ENCODE measurements around the gene KRTAP19-1.
"Not testable (repeated sequence)": the region's sequence is repeated elsewhere in the genome, so short reads cannot be mapped to it uniquely, and the experiment has no call there.

The KRTAP19-1 gene

GRCh38 chr21:30480145-30480544 is at the start of gene KRTAP19-1:
TSS of gene KRTAP19-1 (minus strand) at chr21:30480367. CDS start at chr21:30480317, 50 bp downstream.
- DNase-seq (ENCODE audit: low spot score): no peak

DNA sequence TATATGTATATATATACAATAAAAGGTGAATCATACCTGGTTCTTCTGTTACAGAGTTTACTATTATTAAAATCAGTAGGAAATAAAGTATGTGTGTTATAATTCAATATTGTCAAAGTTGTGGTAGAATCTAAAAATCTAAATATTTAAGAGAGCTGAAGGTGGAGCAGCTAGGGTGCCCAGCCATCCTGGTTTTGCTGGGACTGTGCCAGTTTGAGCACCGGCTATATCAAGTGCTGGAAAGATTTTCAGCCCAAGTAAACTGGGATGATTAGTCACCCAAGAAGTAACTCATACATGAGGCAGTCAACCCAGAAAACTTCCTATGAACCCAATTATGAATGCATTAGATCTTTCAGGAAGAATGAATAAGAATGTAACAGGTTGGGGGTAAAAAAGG is 38.7 kb upstream of the KRTAP19-1 start:
- DNase-seq (ENCODE audit: low spot score): no peak

DNA sequence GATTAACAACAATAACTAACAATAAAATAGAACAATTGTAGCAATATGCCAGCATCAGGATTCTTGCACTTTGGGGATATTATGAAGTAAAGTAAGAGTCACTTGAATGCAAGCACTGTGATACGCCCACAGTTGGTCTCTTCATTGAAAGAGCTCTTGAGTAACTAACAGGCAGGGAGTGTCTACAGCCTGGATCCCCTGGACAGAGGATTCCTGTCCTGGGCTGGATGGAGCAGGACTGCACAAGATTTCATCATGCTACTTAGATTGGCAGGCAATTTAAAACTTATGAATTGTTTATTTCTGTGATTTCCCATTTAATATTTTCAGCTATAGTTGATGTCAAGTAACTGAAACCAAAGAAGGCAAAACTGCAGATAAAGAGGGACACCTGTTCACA is 35.5 kb upstream of the KRTAP19-1 start:
- no peak for DNase-seq (ENCODE audit: low spot score)

DNA sequence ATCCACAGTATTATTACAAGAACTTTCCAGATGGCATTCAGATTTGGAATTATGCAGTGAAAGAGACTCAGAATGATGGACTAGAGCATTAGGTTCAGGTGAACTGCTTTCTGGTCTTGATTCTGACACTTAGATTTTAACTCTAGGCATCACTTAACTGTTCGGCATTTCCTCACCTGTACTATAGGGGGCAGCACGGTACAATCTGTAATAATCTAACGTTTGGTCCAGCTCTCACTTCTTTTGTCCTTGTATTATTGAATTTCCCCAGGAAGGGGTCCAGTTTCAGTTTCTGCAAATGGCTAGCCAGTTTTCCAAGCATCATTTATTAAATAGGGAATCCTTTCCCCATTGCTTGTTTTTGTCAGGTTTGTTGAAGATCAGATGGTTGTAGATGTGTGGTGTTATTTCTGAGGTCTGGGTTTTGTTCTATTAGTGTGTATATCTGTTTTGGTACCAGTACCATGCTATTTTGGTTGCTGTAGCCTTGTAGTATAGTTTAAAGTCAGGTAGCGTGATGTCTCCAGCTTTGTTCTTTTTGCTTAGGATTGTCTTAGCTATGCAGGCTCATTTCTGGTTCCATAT is 25.5 kb upstream of the KRTAP19-1 start:
- DNase-seq (ENCODE audit: low spot score): not testable (repeated sequence)

- no peak for DNase-seq (ENCODE audit: low spot score)
Measured at GRCh38 chr21:30502041-30502440, 21.9 kb upstream of the KRTAP19-1 start, which contains the start of gene KRTAP19-5. TSS of gene KRTAP19-5 (minus strand) at chr21:30502141. CDS start at chr21:30502090, 51 bp downstream.

DNA sequence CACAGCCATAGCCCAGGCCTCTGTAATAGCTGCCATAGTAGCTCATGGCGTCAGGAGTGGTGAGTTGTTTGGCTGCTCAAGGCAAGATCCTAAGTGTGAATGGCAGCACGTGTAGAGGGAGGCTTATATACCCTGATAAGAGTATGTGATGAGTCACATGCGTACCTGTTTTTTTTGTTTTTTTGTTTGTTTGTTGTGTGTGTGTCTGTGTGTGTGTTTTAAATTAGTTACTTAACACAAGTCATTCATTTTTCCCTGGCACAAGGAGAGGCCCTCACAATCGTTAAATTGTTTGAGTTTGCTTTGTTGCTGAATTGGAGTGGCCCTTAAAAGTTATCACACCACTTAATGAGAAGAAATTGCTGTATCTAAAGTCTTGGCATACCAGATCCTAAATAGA is 16.9 kb upstream of the KRTAP19-1 start, which contains the start of gene KRTAP19-4:
KRTAP19-4 (minus strand) TSS at position 101 of the 400 bp plus-strand sequence; CDS start at position 46, 55 bp downstream.
- no peak for DNase-seq (ENCODE audit: low spot score)

- no peak for DNase-seq (ENCODE audit: low spot score)
Measured at GRCh38 chr21:30491963-30492428, 11.8 kb upstream of the KRTAP19-1 start, which contains the start of gene KRTAP19-3. TSS of gene KRTAP19-3 (minus strand) at chr21:30492013. CDS start at chr21:30491957, 56 bp downstream.

DNA sequence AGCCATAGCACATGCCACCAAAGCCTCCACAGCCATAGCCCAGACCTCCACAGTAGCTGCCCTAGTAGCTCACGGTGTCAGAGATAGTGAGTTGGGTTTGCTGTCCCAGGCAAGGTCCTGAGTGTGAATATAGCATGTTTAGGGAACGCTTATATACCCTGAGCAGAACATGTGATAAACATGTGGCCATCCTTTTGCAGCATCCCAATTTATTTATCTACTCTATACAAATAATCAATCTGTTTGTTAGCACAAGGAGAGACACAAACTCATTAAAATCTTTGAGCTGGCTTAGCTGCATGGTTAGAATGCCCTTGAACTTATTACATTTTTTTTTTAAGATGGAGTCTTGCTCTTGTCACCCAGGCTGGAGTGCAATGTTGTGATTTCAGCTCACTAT is 7.2 kb upstream of the KRTAP19-1 start, which contains the start of gene KRTAP19-2:
KRTAP19-2 (minus strand) TSS at position 101 of the 400 bp plus-strand sequence; CDS start at position 13, 88 bp downstream.
- DNase-seq (ENCODE audit: low spot score): no peak

GRCh38 chr21:30486180-30486579 is 6.0 kb upstream of the KRTAP19-1 start:
- DNase-seq (ENCODE audit: low spot score): no peak

GRCh38 chr21:30482130-30482529 is 2.0 kb upstream of the KRTAP19-1 start:
- DNase-seq (ENCODE audit: low spot score): no peak

- no peak for DNase-seq (ENCODE audit: low spot score)
Measured at GRCh38 chr21:30479259-30479658, 908 bp downstream of the KRTAP19-1 start.

DNA sequence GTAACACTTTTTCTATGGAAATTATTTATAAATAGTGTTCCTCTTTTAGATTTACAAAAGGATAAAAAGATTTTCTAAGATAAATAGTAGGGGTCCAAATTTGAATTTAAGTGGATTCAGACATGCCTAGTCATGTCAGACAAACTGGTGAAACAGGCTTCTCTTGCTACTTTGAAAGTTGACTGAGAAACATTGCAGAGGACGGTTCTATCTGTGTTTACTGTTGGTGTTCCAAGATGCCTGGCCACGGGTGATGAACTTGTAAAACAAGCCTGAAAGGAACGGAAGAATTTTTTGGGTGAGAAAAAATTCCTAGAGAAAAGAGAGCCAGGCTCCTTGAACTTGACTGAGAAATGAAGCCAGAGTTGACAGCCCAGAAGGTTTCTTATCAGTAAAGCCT is 2.2 kb downstream of the KRTAP19-1 start:
- no peak for DNase-seq (ENCODE audit: low spot score)

GRCh38 chr21:30468900-30469714 is 11.1 kb downstream of the KRTAP19-1 start:
- no peak for DNase-seq (ENCODE audit: low spot score)

DNA sequence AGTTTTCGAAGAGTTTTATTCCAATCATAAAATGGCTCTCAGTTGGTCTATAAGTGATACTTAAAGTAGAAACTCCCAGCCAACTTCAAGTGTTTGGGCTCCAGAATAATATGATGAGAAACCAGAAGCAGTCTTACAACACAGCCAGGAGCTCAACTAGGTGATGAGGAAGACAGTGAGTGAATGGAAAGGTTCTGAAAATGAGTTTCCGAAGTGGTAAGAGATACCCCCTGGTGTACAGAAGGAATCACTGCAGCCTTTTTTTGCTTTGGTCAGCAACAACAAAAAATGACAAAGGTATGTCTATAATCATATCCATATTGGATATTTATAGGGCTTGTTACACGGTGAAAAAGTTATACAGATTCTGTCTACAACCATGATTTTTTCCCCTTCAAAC is 16.5 kb downstream of the KRTAP19-1 start:
- no peak for DNase-seq (ENCODE audit: low spot score)

- DNase-seq (ENCODE audit: low spot score): no peak
Measured at GRCh38 chr21:30448514-30448913, 31.7 kb downstream of the KRTAP19-1 start.

- no peak for DNase-seq (ENCODE audit: low spot score)
Measured at GRCh38 chr21:30447056-30447455, 33.1 kb downstream of the KRTAP19-1 start.

DNA sequence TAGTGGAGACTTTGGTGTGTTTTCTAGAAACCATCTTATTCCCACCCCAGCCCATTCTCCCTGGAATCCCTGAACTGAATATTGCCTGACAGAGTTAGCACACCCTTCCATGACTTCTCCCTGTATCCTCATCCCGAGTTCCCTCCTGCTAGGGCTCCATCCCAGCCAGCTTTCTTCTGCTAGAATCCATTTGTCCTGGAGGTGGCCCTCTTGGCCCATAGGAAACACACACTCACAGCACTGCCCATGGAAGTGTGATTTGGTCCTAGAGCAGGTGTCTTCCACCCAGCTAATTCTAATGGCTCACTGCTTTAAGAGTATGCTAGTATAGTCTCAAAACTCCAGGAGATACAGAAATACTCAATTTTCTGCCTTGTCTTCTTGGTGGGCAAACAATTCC is 36.0 kb downstream of the KRTAP19-1 start:
- no peak for DNase-seq (ENCODE audit: low spot score)

DNA sequence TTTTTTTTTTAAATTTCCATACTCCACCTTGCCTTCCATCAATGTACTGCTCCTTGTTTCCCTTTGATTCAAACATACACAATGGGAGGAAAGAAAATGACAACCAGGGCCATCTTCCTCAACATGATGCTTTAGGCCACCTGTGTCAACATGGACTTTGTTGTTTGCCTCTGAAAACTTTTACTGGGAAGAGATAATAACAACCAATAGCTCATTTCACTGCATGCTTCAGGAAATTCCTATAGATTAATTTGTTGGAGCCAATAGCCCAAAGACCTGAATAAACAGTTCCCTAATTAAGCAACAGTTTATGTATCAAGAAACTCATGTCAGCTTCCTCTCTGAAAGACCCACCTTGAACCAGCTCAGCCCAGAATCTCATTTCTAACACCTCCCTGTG is 36.9 kb downstream of the KRTAP19-1 start:
- no peak for DNase-seq (ENCODE audit: low spot score)

DNA sequence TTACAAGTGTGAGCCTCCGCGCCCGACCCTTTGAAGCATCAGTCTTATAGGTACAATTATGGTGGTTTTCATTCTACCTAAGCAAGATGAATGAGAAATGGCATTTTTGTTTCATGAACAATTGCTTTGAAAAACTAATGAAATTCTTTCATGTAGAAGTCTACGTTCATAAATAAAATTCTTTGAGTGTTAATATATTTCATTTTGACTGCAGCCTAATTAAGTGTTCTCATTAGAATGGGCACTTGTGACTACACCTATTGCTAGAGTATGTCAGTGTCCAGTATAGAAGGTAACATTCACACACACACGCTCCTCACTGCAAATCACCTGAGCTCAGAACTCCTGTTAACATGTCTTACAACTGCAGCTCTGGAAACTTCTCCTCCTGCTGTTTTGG is 40.2 kb downstream of the KRTAP19-1 start, which contains the start of gene KRTAP15-1:
KRTAP15-1 (plus strand) TSS at position 301 of the 400 bp plus-strand sequence; CDS start at position 354, 53 bp downstream.
- DNase-seq (ENCODE audit: low spot score): no peak

- no peak for DNase-seq (ENCODE audit: low spot score)
Measured at GRCh38 chr21:30437010-30437565, 43.1 kb downstream of the KRTAP19-1 start.

DNA sequence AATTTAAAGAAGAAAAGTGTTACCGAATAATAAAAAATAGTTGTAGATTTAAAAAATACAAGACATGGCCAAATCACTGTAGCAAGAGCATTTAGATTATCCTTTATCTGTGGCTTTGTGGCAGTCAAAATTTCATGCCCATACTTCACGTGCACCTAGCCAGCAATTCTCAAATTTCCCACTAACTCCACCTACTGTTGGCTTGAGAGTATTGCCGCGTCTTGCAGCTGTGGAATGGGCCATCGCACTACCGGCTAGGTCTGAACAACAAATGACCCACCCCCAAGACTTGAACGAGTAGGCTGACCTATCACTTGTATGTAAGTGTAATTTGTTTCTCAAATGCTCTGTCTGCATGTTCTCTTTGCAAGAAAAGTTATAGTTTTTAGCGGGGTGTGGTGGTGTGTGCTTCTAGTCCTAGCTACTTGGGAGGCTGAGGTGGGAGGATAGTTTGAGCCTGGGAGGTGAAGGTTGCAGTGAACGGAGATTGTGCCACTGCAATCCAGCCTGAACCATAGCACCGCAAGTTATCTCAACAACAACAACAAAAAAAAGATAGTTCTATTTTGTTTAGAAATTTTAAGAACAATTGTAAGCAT is 46.0 kb downstream of the KRTAP19-1 start:
- peak; percentile 2 for DNase-seq (ENCODE audit: low spot score)

GRCh38 chr21:30430170-30430655 is 50.0 kb downstream of the KRTAP19-1 start, which contains the start of gene KRTAP13-4:
TSS of gene KRTAP13-4 (plus strand) at chr21:30430220. CDS start at chr21:30430276, 56 bp downstream.
- no peak for DNase-seq (ENCODE audit: low spot score)
